ENCODE data around the gene LCAT.

LCAT gene

GRCh38 chr16:67988675-67989074, 44.8 kb upstream of the LCAT start:
- TF ChIP-seq CTCF (IDR thresholded peaks at IDR 0.05; ENCODE audit: low read depth, low read length), result no peak
- Histone ChIP-seq H3K9me3 (ENCODE audit: severe bottlenecking) (no peaks in the 10 kb centered on the region), H3K36me3 (no peaks in the 10 kb centered on the region), H3K27ac (no peak overlapping the region), H3K4me3 (ENCODE audit: low read depth, low read length) (no peak overlapping the region), H3K27me3 (ENCODE audit: insufficient read depth, low read depth, severe bottlenecking) (no peaks in the 10 kb centered on the region)
- no peak for DNase-seq

- Histone ChIP-seq H3K4me3 (ENCODE audit: low read depth, low read length) (no peak overlapping the region), H3K9me3 (ENCODE audit: severe bottlenecking) (no peaks in the 10 kb centered on the region), H3K36me3 (no peaks in the 10 kb centered on the region), H3K27me3 (ENCODE audit: insufficient read depth, low read depth, severe bottlenecking) (no peaks in the 10 kb centered on the region), H3K27ac (no peak overlapping the region)
- TF ChIP-seq CTCF (IDR thresholded peaks at IDR 0.05; ENCODE audit: low read depth, low read length), result no peak
- no peak for DNase-seq
Observed at GRCh38 chr16:67987460-67988160, 43.7 kb upstream of the LCAT start.

- DNase-seq, result no peak
- no peaks in the 10 kb centered on the region for H3K27me3 ChIP-seq (ENCODE audit: insufficient read depth, low read depth, severe bottlenecking)
- no peak for TF ChIP-seq CTCF (IDR thresholded peaks at IDR 0.05; ENCODE audit: low read depth, low read length)
- H3K27ac ChIP-seq, result no peak overlapping the region
- H3K9me3 ChIP-seq (ENCODE audit: severe bottlenecking), result no peaks in the 10 kb centered on the region
- H3K36me3 ChIP-seq, result no peaks in the 10 kb centered on the region
- H3K4me3 ChIP-seq (ENCODE audit: low read depth, low read length), result no peak overlapping the region
Observed at GRCh38 chr16:67986949-67987348, 43.0 kb upstream of the LCAT start.

GRCh38 chr16:67982011-67982696, 38.2 kb upstream of the LCAT start:
- no peak for DNase-seq
- Histone ChIP-seq H3K27me3 (ENCODE audit: insufficient read depth, low read depth, severe bottlenecking) (no peaks in the 10 kb centered on the region), H3K4me3 (ENCODE audit: low read depth, low read length) (no peak overlapping the region), H3K27ac (no peak overlapping the region), H3K36me3 (no peaks in the 10 kb centered on the region), H3K9me3 (ENCODE audit: severe bottlenecking) (no peaks in the 10 kb centered on the region)
- no peak for TF ChIP-seq CTCF (IDR thresholded peaks at IDR 0.05; ENCODE audit: low read depth, low read length)

- TF ChIP-seq CTCF (IDR thresholded peaks at IDR 0.05; ENCODE audit: low read depth, low read length), result no peak
- no peaks in the 10 kb centered on the region for H3K36me3 ChIP-seq
- H3K27me3 ChIP-seq (ENCODE audit: insufficient read depth, low read depth, severe bottlenecking), result no peaks in the 10 kb centered on the region
- H3K27ac ChIP-seq, result no peak within 1 kb of the TSS
- no peaks in the 10 kb centered on the region for H3K9me3 ChIP-seq (ENCODE audit: severe bottlenecking)
- no peak for DNase-seq
- no peak within 1 kb of the TSS for H3K4me3 ChIP-seq (ENCODE audit: low read depth, low read length)
Observed at GRCh38 chr16:67979955-67980678, 36.2 kb upstream of the LCAT start, which contains the start of gene DPEP3. Gene DPEP3 (minus strand): TSS chr16:67980499. CDS start chr16:67980380, 119 bp downstream.
